ENCODE measurements around the gene BRINP2.

BRINP2 gene

GRCh38 chr1:177170756-177171535 lies at the start of gene BRINP2:
Gene BRINP2, plus strand, starts transcription at chr1:177170958. Its CDS starts 58,919 bp downstream, at chr1:177229877.
- no peak for DNase-seq

- no peak for DNase-seq
Measured at GRCh38 chr1:177122461-177123251, 48.1 kb upstream of the BRINP2 start.

- DNase-seq, result no peak
Measured at GRCh38 chr1:177124577-177125278, 46.0 kb upstream of the BRINP2 start.

- DNase-seq, result no peak
Measured at GRCh38 chr1:177126267-177126666, 44.5 kb upstream of the BRINP2 start.

GRCh38 chr1:177128665-177129281 lies 42.0 kb upstream of the BRINP2 start:
- DNase-seq, result no peak

GRCh38 chr1:177130451-177130945 lies 40.3 kb upstream of the BRINP2 start:
- DNase-seq, result no peak

- DNase-seq, result no peak
Measured at GRCh38 chr1:177131723-177132122, 39.0 kb upstream of the BRINP2 start.

- DNase-seq, result no peak
Measured at GRCh38 chr1:177132141-177132540, 38.6 kb upstream of the BRINP2 start.

GRCh38 chr1:177133977-177134538 lies 36.7 kb upstream of the BRINP2 start:
- DNase-seq, result no peak

GRCh38 chr1:177135250-177135649 lies 35.5 kb upstream of the BRINP2 start:
- DNase-seq, result no peak

GRCh38 chr1:177137814-177138213 lies 32.9 kb upstream of the BRINP2 start:
- no peak for DNase-seq

- DNase-seq, result no peak
Measured at GRCh38 chr1:177138347-177138746, 32.4 kb upstream of the BRINP2 start.

- DNase-seq, result no peak
Measured at GRCh38 chr1:177142010-177142409, 28.7 kb upstream of the BRINP2 start.

GRCh38 chr1:177142791-177143271 lies 27.9 kb upstream of the BRINP2 start:
- DNase-seq, result no peak

GRCh38 chr1:177145106-177146070 lies 25.4 kb upstream of the BRINP2 start:
- DNase-seq, result no peak

- no peak for DNase-seq
Measured at GRCh38 chr1:177146499-177146898, 24.3 kb upstream of the BRINP2 start.

- no peak for DNase-seq
Measured at GRCh38 chr1:177162243-177162642, 8.5 kb upstream of the BRINP2 start.

GRCh38 chr1:177163844-177164379 lies 6.8 kb upstream of the BRINP2 start:
- no peak for DNase-seq

GRCh38 chr1:177164380-177165068 lies 6.2 kb upstream of the BRINP2 start, which contains the start of gene ASTN1:
Gene ASTN1, minus strand, starts transcription at chr1:177164712. Its CDS starts 36 bp downstream, at chr1:177164676.
- DNase-seq, result no peak

GRCh38 chr1:177165069-177165439 lies 5.7 kb upstream of the BRINP2 start:
- no peak for DNase-seq

Data from stimulated activated CD4-positive, alpha-beta T cell treated with anti-CD3 and anti-CD28 coated beads, Interleukin-4, amount 100 ng/mL, for 24 hours (primary cell).